ENCODE measurements around the gene COQ8A. TPM values are rescaled to one million over a fixed set of nuclear protein-coding genes. Genes with fewer than 3 reads are reported as not detected.

Gene COQ8A
- total and polyA plus RNA-seq, 2 experiments from 2014 or later, result 8.3 to 8.7 TPM

DNA sequence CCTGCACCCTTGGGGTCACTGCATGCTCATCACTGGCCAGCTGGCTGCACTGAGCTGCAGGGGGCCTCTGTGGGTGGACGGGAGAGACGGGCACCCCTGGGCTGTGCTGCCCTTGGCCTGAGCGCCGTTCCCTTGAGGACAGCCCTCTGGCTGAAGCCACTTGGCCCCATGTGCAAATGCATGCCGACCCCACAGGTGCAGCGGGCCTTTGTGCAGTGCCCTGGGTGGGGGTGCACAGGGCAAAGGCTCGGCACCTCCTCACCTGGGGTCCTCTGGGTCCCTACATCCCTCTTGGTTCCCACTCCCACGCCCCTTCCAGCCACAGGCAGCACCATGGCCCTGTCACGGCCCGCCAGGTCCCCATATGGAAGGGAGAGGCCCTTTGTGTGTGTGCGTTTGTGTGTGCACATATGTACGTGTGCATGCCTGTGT lies 41.3 kb downstream of the COQ8A start:
- Histone ChIP-seq H3K4me3 (no peak overlapping the region), H3K79me2 (ENCODE audit: insufficient read depth) (no peaks in the 10 kb centered on the region), H3K9me2 (ENCODE audit: insufficient read depth) (no peaks in the 10 kb centered on the region), H3K36me3 (ENCODE audit: low read depth) (no peaks in the 10 kb centered on the region), H3K4me1 (ENCODE audit: insufficient read depth) (no peaks in the 10 kb centered on the region), H4K20me1 (ENCODE audit: insufficient read depth) (no peaks in the 10 kb centered on the region), H3K4me2 (ENCODE audit: unreplicated experiment) (no peak overlapping the region), H2AFZ (no peak overlapping the region), H3K27ac (no peak overlapping the region), H3K27me3 (replicated peaks; ENCODE audit: insufficient read depth) (no peaks in the 10 kb centered on the region), H3K9me3 (ENCODE audit: low read depth) (no peaks in the 10 kb centered on the region), H3K9ac (no peak overlapping the region), H3F3A (ENCODE audit: insufficient read depth) (no peaks in the 10 kb centered on the region)
- TF ChIP-seq EZH2phosphoT487 (IDR thresholded peaks at IDR 0.05; ENCODE audit: insufficient read depth, low read depth) (no peak), EZH2 (IDR thresholded peaks at IDR 0.05; ENCODE audit: insufficient read depth, poor library complexity, severe bottlenecking) (no peak)
- 79 to 90% methylated on average over 10 to 12 of the region's 12 CpGs for WGBS, 2 experiments (ENCODE audit: low coverage in 1 of 2, low lambda C conversion rate in 2 of 2, missing lambda C conversion rate in 2 of 2)
- DNase-seq, result no peak
- in situ Hi-C loops (cut with MboI), result no loop called here

DNA sequence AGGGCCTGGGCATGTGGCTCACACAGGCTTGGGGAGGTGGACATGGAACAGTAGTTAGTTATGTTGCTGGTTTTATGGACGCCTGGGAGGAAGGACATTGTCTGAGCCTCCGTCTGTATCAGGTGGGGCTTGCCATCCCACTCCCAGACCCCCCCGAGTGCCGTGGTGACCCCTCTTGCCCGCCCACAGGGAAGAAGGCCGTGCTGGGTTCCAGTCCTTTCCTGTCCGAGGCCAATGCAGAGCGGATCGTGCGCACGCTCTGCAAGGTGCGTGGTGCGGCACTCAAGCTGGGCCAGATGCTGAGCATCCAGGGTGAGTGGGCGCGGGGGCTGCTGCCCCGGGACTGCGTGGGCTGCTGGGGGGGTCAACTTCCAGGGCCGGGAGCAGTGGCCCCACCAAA lies 41.7 kb downstream of the COQ8A start:
- Histone ChIP-seq H3K4me1 (ENCODE audit: insufficient read depth) (no peaks in the 10 kb centered on the region), H4K20me1 (ENCODE audit: insufficient read depth) (no peaks in the 10 kb centered on the region), H3K79me2 (ENCODE audit: insufficient read depth) (no peaks in the 10 kb centered on the region), H2AFZ (no peak overlapping the region), H3K9me3 (ENCODE audit: low read depth) (no peaks in the 10 kb centered on the region), H3F3A (ENCODE audit: insufficient read depth) (no peaks in the 10 kb centered on the region), H3K9ac (no peak overlapping the region), H3K4me3 (no peak overlapping the region), H3K9me2 (ENCODE audit: insufficient read depth) (no peaks in the 10 kb centered on the region), H3K36me3 (ENCODE audit: low read depth) (no peaks in the 10 kb centered on the region), H3K4me2 (ENCODE audit: unreplicated experiment) (no peak overlapping the region), H3K27me3 (replicated peaks; ENCODE audit: insufficient read depth) (no peaks in the 10 kb centered on the region), H3K27ac (no peak overlapping the region)
- 87 to 91% methylated on average over 13 to 18 of the region's 18 CpGs for whole genome bisulfite sequencing, 2 experiments (ENCODE audit: low coverage in 1 of 2, low lambda C conversion rate in 2 of 2, missing lambda C conversion rate in 2 of 2)
- TF ChIP-seq EZH2 (IDR thresholded peaks at IDR 0.05; ENCODE audit: insufficient read depth, poor library complexity, severe bottlenecking) (no peak), EZH2phosphoT487 (IDR thresholded peaks at IDR 0.05; ENCODE audit: insufficient read depth, low read depth) (no peak)
- no peak for DNase-seq
- in situ Hi-C loops (cut with MboI), result no loop called here

DNA sequence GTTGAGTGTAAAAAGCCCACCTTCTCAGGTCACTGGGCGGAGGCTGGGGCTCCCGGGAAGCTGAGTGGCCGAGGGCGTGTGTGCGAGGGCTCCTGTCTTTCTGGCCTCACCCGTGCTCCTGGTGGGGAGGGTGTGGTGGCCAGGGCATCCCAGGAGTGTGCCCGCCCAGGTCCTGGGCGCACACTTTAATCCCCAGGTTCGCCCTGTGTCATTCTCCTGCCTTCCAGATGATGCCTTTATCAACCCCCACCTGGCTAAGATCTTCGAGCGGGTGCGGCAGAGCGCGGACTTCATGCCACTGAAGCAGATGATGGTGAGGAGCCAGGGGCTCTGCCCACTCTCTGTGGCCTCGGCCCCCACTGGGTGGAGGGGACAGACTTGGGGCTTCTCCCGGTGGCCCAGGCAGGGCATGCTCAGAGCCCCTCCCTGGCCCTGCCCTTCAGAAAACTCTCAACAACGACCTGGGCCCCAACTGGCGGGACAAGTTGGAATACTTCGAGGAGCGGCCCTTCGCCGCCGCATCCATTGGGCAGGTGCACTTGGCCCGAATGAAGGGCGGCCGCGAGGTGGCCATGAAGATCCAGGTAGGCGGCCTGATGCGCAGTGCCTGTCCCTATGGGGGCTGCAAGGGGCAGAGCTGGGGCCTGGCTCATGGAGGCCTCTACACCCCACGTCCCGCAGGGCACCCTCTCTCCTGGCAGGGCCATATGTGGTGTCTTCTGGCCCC lies 42.5 kb downstream of the COQ8A start:
- Histone ChIP-seq H3K36me3 (ENCODE audit: low read depth) (no peaks in the 10 kb centered on the region), H3K4me3 (no peak overlapping the region), H3K9ac (no peak overlapping the region), H2AFZ (no peak overlapping the region), H4K20me1 (ENCODE audit: insufficient read depth) (no peaks in the 10 kb centered on the region), H3K9me2 (ENCODE audit: insufficient read depth) (no peaks in the 10 kb centered on the region), H3K79me2 (ENCODE audit: insufficient read depth) (no peaks in the 10 kb centered on the region), H3K27ac (no peak overlapping the region), H3K4me2 (ENCODE audit: unreplicated experiment) (no peak overlapping the region), H3K27me3 (replicated peaks; ENCODE audit: insufficient read depth) (no peaks in the 10 kb centered on the region), H3K4me1 (ENCODE audit: insufficient read depth) (no peaks in the 10 kb centered on the region), H3F3A (ENCODE audit: insufficient read depth) (no peaks in the 10 kb centered on the region), H3K9me3 (ENCODE audit: low read depth) (no peaks in the 10 kb centered on the region)
- 93% methylated on average over 30 to 31 of the region's 31 CpGs for WGBS, 2 experiments (ENCODE audit: low coverage in 1 of 2, low lambda C conversion rate in 2 of 2, missing lambda C conversion rate in 2 of 2)
- in situ Hi-C loops (cut with MboI), result no loop called here
- no peak for DNase-seq
- TF ChIP-seq EZH2phosphoT487 (IDR thresholded peaks at IDR 0.05; ENCODE audit: insufficient read depth, low read depth) (no peak), EZH2 (IDR thresholded peaks at IDR 0.05; ENCODE audit: insufficient read depth, poor library complexity, severe bottlenecking) (no peak)

DNA sequence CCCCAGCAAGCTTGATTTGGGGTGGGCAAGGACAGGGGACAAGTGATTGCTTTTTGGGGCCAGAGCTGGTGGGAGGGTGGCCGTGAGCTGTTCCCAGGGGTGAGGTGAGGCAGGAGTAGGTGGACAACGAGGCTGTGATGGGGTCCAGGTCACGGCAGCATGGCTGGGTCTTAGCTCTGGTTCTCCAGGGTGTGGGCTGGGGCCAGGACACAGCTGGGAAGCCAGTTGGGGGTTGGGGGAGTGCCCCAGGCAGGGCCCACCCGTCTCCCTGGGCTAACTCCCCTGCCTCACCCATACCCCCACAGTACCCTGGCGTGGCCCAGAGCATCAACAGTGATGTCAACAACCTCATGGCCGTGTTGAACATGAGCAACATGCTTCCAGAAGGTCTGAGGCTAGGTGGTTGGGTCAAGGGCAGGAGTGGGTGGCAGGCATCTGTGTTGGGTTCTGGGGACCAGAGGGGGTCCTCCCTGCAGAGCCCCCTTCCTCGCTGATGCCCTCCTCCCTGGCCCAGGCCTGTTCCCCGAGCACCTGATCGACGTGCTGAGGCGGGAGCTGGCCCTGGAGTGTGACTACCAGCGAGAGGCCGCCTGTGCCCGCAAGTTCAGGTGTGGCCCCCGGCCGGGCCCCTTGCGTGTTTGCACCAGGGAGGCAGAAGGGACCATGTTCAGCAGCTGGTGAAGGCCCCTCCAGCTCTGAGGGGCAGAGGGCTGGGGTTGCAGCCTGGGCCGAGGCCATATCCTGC lies 43.3 kb downstream of the COQ8A start:
- in situ Hi-C loops (cut with MboI), result no loop called here
- no peaks in the 10 kb centered on the region for H3K9me3 ChIP-seq (ENCODE audit: low read depth)
- no peak overlapping the region for H3K27ac ChIP-seq
- TF ChIP-seq EZH2 (IDR thresholded peaks at IDR 0.05; ENCODE audit: insufficient read depth, poor library complexity, severe bottlenecking) (no peak), EZH2phosphoT487 (IDR thresholded peaks at IDR 0.05; ENCODE audit: insufficient read depth, low read depth) (no peak)
- H3F3A ChIP-seq (ENCODE audit: insufficient read depth), result no peaks in the 10 kb centered on the region
- H3K4me2 ChIP-seq (ENCODE audit: unreplicated experiment), result no peak overlapping the region
- WGBS, 2 experiments (ENCODE audit: low coverage in 1 of 2, low lambda C conversion rate in 2 of 2, missing lambda C conversion rate in 2 of 2), result 92 to 93% methylated on average over 18 of the region's 18 CpGs
- H3K4me1 ChIP-seq (ENCODE audit: insufficient read depth), result no peaks in the 10 kb centered on the region
- no peak for DNase-seq
- no peaks in the 10 kb centered on the region for H4K20me1 ChIP-seq (ENCODE audit: insufficient read depth)
- no peaks in the 10 kb centered on the region for H3K9me2 ChIP-seq (ENCODE audit: insufficient read depth)
- H3K36me3 ChIP-seq (ENCODE audit: low read depth), result no peaks in the 10 kb centered on the region
- no peaks in the 10 kb centered on the region for H3K79me2 ChIP-seq (ENCODE audit: insufficient read depth)
- no peaks in the 10 kb centered on the region for H3K27me3 ChIP-seq (replicated peaks; ENCODE audit: insufficient read depth)
- no peak overlapping the region for H3K4me3 ChIP-seq
- no peak overlapping the region for H3K9ac ChIP-seq
- H2AFZ ChIP-seq, result no peak overlapping the region
